ENCODE data around the gene VDR.

Gene VDR

GRCh38 chr12:47904713-47905709, at the start of gene VDR:
TSS of gene VDR (minus strand) at chr12:47904994. CDS start at chr12:47879113, 25,881 bp downstream.
- DNase-seq (ENCODE audit: low spot score) = peak; percentile 91

- DNase-seq (ENCODE audit: low spot score) = no peak
Measured at GRCh38 chr12:47954058-47954457, 49.3 kb upstream of the VDR start.

GRCh38 chr12:47950856-47951468, 46.2 kb upstream of the VDR start:
- no peak for DNase-seq (ENCODE audit: low spot score)

- DNase-seq (ENCODE audit: low spot score) = peak; percentile 79
Measured at GRCh38 chr12:47949441-47950341, 44.9 kb upstream of the VDR start.

DNA sequence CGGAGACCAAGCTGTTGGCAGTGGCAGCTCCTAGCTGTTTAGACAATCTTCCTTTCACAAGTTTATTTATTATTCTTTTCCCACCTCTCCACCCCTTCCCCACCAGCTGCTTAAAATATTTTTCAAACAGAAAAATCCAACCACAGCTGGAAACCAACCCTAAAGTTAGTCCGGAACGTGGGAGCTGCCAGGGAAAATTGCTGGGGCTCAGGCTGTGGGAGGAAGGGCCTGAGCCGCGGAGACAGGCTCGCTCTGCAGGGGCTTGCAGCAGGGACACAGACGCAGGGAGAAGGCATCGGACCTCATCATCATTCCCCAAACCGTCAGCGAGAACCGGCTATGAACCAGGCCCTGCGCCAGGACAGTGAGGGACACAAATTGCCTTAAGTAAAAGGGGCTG, 42.5 kb upstream of the VDR start:
- DNase-seq (ENCODE audit: low spot score) = no peak

GRCh38 chr12:47946413-47947323, 41.9 kb upstream of the VDR start:
- peak; percentile 27 for DNase-seq (ENCODE audit: low spot score)

DNA sequence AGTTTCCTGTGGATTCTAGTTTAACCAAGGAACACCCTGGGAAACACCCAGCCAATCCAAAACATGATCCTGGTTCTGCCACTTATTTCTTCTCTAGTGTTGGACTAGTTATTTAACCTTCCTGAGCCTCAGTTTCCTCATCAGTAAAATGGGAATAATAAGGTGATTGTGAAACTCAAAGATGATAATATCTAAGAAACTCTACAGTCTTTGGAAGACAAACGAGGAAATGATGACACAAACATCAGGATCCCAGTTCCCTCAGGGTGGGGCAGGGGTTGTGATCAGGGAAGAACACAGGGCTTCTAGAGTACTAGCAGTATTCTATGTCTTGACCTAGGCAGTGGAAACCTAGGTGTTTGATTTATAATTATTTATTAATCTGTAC, 40.5 kb upstream of the VDR start:
- no peak for DNase-seq (ENCODE audit: low spot score)

DNA sequence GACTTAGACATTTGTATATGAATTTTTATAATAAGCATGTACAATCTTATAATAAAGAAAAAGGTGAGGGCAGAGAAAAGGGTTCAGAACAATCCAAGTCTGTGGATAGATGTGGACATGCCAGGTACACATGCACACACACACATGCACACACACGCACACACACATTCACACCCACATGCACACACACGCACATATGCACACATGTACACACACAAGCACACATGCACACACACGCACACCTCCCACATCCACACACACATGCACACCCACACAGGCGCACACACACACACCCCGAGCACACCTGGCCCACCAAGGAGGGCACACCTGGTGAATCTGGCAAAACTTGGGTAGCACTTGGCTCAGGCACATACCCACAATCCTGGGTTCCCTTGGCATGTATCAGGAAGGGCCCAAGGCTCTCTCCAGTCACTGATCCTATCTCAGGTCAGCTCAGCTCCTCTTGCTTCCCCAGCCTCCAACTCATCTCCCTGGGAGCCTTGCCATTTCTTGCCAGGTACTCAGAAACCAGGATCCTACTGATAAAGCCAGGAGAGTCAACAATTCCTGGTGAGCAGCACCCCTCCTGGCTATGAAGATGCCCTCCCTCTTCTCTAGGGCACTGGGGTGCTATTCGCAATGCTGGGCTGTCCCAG, 40.0 kb upstream of the VDR start:
- DNase-seq (ENCODE audit: low spot score) = no peak

GRCh38 chr12:47943623-47944340, 39.0 kb upstream of the VDR start:
- DNase-seq (ENCODE audit: low spot score) = peak; percentile 65

DNA sequence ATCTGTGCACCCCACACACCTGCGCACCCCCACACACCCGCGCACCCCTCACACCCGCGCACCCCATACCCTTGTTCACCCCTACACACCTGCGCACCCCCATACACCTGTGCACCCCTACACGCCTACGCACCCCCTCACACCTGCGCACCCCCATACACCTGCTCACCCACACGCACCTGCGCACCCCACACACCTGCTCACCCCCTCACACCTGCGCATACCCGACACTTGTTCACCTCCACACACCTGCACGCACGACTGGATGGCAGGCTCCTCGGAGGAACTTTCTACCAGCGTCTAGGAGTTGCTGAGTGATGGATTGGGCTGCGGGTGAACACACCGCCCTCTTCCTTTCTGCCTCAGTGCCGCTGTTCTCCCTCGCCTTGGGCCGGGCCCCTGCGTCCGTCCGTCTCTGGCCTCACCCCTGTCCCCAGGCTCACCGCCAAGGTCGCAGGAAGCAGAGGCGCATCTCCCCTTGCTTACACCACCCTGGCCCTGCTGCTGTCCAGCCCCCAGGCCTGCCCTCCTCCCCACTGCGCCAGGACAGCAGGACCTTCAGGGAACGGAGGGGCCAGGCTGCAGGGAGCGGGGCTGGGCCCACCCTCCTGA, 37.9 kb upstream of the VDR start:
- DNase-seq (ENCODE audit: low spot score) = no peak

GRCh38 chr12:47941871-47942613, 37.2 kb upstream of the VDR start:
- no peak for DNase-seq (ENCODE audit: low spot score)

- DNase-seq (ENCODE audit: low spot score) = no peak
Measured at GRCh38 chr12:47941475-47941780, 36.6 kb upstream of the VDR start.

GRCh38 chr12:47940773-47941474, 36.1 kb upstream of the VDR start:
- no peak for DNase-seq (ENCODE audit: low spot score)

DNA sequence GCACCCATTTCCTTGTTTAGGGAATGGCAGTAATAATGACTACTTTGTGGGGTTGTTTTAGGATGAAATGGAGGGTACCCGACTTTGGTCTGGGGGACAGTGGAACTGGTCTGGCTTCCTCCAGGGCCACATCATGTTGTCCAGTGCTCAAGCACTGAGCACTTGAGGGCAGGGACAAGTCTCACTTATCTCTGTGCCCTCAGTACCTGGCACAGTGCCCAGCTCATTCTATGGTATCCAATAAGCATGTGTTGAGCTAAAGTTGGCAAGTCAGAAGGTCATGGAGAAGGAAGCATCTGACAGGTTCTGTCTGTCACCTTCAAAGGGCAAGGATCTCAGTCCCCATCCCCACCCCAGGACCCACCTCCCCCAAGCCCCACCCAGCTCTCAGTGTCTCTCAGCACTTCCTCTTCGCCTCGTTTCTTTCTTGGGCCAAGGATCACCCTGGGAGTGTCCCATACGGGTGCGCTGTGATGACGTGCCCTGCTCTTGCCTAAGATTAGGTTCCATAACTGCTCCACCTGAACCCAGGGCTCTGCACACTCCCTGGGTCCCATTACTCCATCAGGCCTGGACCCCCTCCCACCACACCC, 34.3 kb upstream of the VDR start:
- no peak for DNase-seq (ENCODE audit: low spot score)

- DNase-seq (ENCODE audit: low spot score) = no peak
Measured at GRCh38 chr12:47938594-47938993, 33.8 kb upstream of the VDR start.

DNA sequence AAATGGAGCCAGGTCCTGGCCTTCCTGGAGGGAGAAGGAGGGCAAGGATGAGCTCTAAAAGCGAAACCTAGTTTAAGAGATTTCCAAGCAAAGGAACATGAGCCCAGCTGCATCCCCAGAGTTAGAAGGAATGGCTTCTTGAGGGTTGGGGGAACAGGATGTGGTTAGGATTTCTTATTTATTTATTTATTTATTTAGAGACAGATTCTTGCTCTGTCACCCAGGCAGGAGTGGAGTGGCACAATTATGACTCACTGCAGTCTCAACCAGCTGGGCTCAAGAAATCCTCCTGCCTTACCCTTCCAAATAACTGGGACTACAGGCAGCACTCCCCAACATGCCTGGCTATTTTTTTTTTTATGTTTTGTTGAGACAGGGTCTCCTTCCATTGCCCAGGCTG, 33.3 kb upstream of the VDR start:
- peak; percentile 55 for DNase-seq (ENCODE audit: low spot score)

GRCh38 chr12:47935184-47935583, 30.4 kb upstream of the VDR start:
- no peak for DNase-seq (ENCODE audit: low spot score)

GRCh38 chr12:47931187-47931586, 26.4 kb upstream of the VDR start:
- no peak for DNase-seq (ENCODE audit: low spot score)

All from SW480 (cell line).